Lower lobe of right lung (tissue), 2 donors: ENCODE data around the gene ZNF605. TPM values are rescaled to one million over a fixed set of nuclear protein-coding genes. Genes with fewer than 3 reads are reported as not detected.

ENCODE experiments used
- ATAC-seq, 2 donors: fragments of 200-7000 bp; cut with Tn5 transposase; one replicate each; pipeline ENCODE4 v1.9.1; 2020 to 2022; ENCODE audit warnings: mild to moderate bottlenecking in 2 of 2, moderate library complexity in 2 of 2
- DNase-seq: peaks from one replicate; pipeline ENCODE4 v3.0.0-alpha.2; 2020
- H3K27ac ChIP-seq: fragments of 200-600 bp; one replicate; pipeline ENCODE4 v1.8.0; 2022
- H3K27me3 ChIP-seq: fragments of 200-600 bp; one replicate; pipeline ENCODE4 v1.8.0; 2022; ENCODE audit warnings: low read depth
- H3K36me3 ChIP-seq: fragments of 200-600 bp; one replicate; pipeline ENCODE4 v1.8.0; 2022; ENCODE audit warnings: mild to moderate bottlenecking
- H3K4me1 ChIP-seq: fragments of 200-600 bp; one replicate; pipeline ENCODE4 v1.8.0; 2022
- H3K4me3 ChIP-seq: fragments of 200-600 bp; one replicate; pipeline ENCODE4 v1.8.0; 2022; ENCODE audit warnings: mild to moderate bottlenecking
- H3K9me3 ChIP-seq: fragments of 200-600 bp; one replicate; pipeline ENCODE4 v1.8.0; 2022
- CTCF ChIP-seq: fragments of 200-600 bp; IDR thresholded peaks from one replicate; pipeline ENCODE4 v1.8.0; 2022; ENCODE audit warnings: antibody characterized with exemption, mild to moderate bottlenecking
- intact Hi-C: fragments of 100-400 bp; cut with DNase I; formaldehyde crosslinking; loops from one replicate; pipeline ENCODE4 v1.11.0; 2022
- total RNA-seq: library from RNA; stranded (reverse); fragmentation: NEBNext Ultra II Directional; extraction: Animal tissue kit (Norgen Biotek cat#: 25700); gene quantifications from one replicate; pipeline ENCODE4 v1.2.1, GENCODE V29; 2021
- donor health status: DM: no; HTN: yes; CAD: no; lungs with severe emphysema.

Gene ZNF605
- total RNA-seq, 1 donor from 2014 or later = 13.3 TPM

- Histone ChIP-seq H3K4me1 (no peaks in the 10 kb centered on the region), H3K36me3 (peaks cover 91% of the 10 kb centered on the region), H3K27me3 (no peaks in the 10 kb centered on the region), H3K27ac (no peak overlapping the region), H3K9me3 (no peaks in the 10 kb centered on the region), H3K4me3 (no peak overlapping the region)
- intact Hi-C loops = no loop called here
- TF ChIP-seq CTCF = no peak
- ATAC-seq (no peak), DNase-seq (no peak)
Observed at GRCh38 chr12:132872073-132872855, 83.8 kb downstream of the ZNF605 start.

DNA sequence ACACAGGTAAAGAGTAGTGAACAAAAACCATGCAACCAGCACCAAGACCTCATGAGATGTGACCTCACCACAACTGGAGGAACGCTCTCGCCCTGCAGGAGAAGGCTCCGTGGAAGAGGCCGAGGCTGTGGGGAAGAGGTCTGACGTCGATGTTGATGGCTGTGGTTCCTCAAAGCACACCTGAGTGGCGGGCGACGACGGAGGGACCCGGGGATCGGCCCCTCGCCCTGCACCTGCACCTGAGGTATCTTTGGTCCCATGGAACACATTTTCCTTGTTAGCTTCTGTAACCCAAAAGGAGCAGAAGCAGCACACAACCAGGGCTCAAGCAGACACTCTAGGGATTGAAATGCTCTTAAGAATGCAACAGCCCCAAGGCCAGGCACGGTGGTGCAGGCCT, 86.6 kb downstream of the ZNF605 start:
- no peak overlapping the region for H3K27ac ChIP-seq
- H3K36me3 ChIP-seq = peaks cover 87% of the 10 kb centered on the region
- H3K4me1 ChIP-seq = no peaks in the 10 kb centered on the region
- no peak for TF ChIP-seq CTCF
- H3K4me3 ChIP-seq = no peak overlapping the region
- no peaks in the 10 kb centered on the region for H3K27me3 ChIP-seq
- ATAC-seq = no peak
- intact Hi-C loops = no loop called here
- no peak for DNase-seq
- no peaks in the 10 kb centered on the region for H3K9me3 ChIP-seq

Other genes with a start within 250 kb of the ZNF605 start
- gene PGAM5, start 245.5 kb downstream of the ZNF605 start, total RNA-seq = 21.7 TPM
- 49.6 TPM for gene ANKLE2, start 194.5 kb downstream of the ZNF605 start, total RNA-seq
- gene GOLGA3, start 127.4 kb downstream of the ZNF605 start, total RNA-seq = 59.7 TPM
- 43.6 TPM for gene CHFR, start 68.7 kb downstream of the ZNF605 start, total RNA-seq
- gene ZNF26, start 30.1 kb upstream of the ZNF605 start, total RNA-seq = 12.6 TPM
- 24.5 TPM for gene ZNF84, start 81.2 kb upstream of the ZNF605 start, total RNA-seq
- gene ZNF140, start 124.6 kb upstream of the ZNF605 start, total RNA-seq = 15.0 TPM
- gene ZNF891, start 174.0 kb upstream of the ZNF605 start, total RNA-seq = 2.6 TPM
- 7.7 TPM for gene ZNF10, start 174.3 kb upstream of the ZNF605 start, total RNA-seq
- 23.3 TPM for gene ZNF268, start 225.2 kb upstream of the ZNF605 start, total RNA-seq